Coronary artery (tissue), 2 donors: ENCODE measurements around the gene CEP131.

ENCODE experiments used
- DNase-seq: peaks from one replicate; pipeline ENCODE4 v3.0.0-alpha.2; 2017; ENCODE audit warnings: low spot score
- H3K27ac ChIP-seq, 2 donors: fragments of 200-600 bp; sonication (generic); one replicate each; pipeline ENCODE4 v1.5.1; 2016 to 2019
- H3K4me3 ChIP-seq: fragments of 200-600 bp; sonication (generic); 2 replicates; pipeline ENCODE4 v1.5.1; 2016; ENCODE audit warnings: mild to moderate bottlenecking, moderate library complexity
- CTCF ChIP-seq: fragments of 200-600 bp; sonication (generic); IDR thresholded peaks from one replicate; pipeline ENCODE4 v1.5.1; 2019; ENCODE audit warnings: antibody characterized with exemption

CEP131 gene

GRCh38 chr17:81192386-81193050 is 30.2 kb downstream of the CEP131 start:
- no peak overlapping the region for H3K27ac ChIP-seq
- TF ChIP-seq CTCF: no peak
- no peak for DNase-seq
- H3K4me3 ChIP-seq: no peak overlapping the region

- TF ChIP-seq CTCF: no peak
- Histone ChIP-seq H3K27ac (no peak overlapping the region), H3K4me3 (no peak overlapping the region)
- DNase-seq: no peak
Measured at GRCh38 chr17:81191646-81192045, 31.1 kb downstream of the CEP131 start.

- TF ChIP-seq CTCF: no peak
- no peak overlapping the region for H3K27ac ChIP-seq
Measured at GRCh38 chr17:81191116-81191515, 31.6 kb downstream of the CEP131 start.

GRCh38 chr17:81190591-81190990 is 32.2 kb downstream of the CEP131 start:
- H3K27ac ChIP-seq: no peak overlapping the region
- no peak for DNase-seq
- H3K4me3 ChIP-seq: no peak overlapping the region
- no peak for TF ChIP-seq CTCF

More at GRCh38 chr17:81191116-81191515, 31.6 kb downstream of the CEP131 start:
- DNase-seq: no peak
- H3K4me3 ChIP-seq: no peak overlapping the region

- DNase-seq: no peak
- TF ChIP-seq CTCF: no peak
- Histone ChIP-seq H3K27ac (no peak overlapping the region), H3K4me3 (no peak overlapping the region)
Measured at GRCh38 chr17:81189670-81190530, 32.9 kb downstream of the CEP131 start.

- H3K27ac ChIP-seq: no peak overlapping the region
- no peak overlapping the region for H3K4me3 ChIP-seq
- DNase-seq: no peak
- no peak for TF ChIP-seq CTCF
Measured at GRCh38 chr17:81189016-81189415, 33.7 kb downstream of the CEP131 start.

GRCh38 chr17:81188491-81188840 is 34.3 kb downstream of the CEP131 start:
- TF ChIP-seq CTCF: no peak
- no peak overlapping the region for H3K4me3 ChIP-seq
- no peak for DNase-seq

More at GRCh38 chr17:81188491-81188840, 34.3 kb downstream of the CEP131 start:
- H3K27ac ChIP-seq: no peak overlapping the region
